Aorta (tissue), 5 donors: ENCODE data around the gene CGB1. TPM values are rescaled to one million over a fixed set of nuclear protein-coding genes. Genes with fewer than 3 reads are reported as not detected.

ENCODE experiments used
- ATAC-seq: fragments of 200-7000 bp; cut with Tn5 transposase; one replicate; pipeline ENCODE4 v1.9.1; 2022; ENCODE audit warnings: moderate library complexity; ENCODE audit not compliant: low FRiP score
- DNase-seq, 2 donors: peaks; one replicate each; pipeline ENCODE4 v3.0.0-alpha.2; 2020
- H3K27ac ChIP-seq, 2 donors: one replicate each; pipeline ENCODE4 v1.5.1; 2013; ENCODE audit warnings: low read length in 2 of 2, mild to moderate bottlenecking in 2 of 2, moderate library complexity in 2 of 2, control low read depth in 1 of 2, inconsistent platforms in 1 of 2, low read depth in 1 of 2
- H3K27me3 ChIP-seq, 2 donors: one replicate each; pipeline ENCODE4 v1.6.1; 2013; ENCODE audit warnings: control low read depth in 1 of 2, low read length in 1 of 2, mild to moderate bottlenecking in 1 of 2, moderate library complexity in 1 of 2; ENCODE audit not compliant: insufficient read depth in 2 of 2, control insufficient read depth in 1 of 2
- H3K36me3 ChIP-seq, 2 donors: one replicate each; pipeline ENCODE4 v1.6.1; 2013; ENCODE audit warnings: control low read depth in 1 of 2, low read length in 1 of 2, mild to moderate bottlenecking in 1 of 2; ENCODE audit not compliant: insufficient read depth in 2 of 2, control insufficient read depth in 1 of 2
- H3K4me1 ChIP-seq, 2 donors: one replicate each; pipeline ENCODE4 v1.6.1; 2013; ENCODE audit warnings: low read length in 2 of 2, control low read depth in 1 of 2, mild to moderate bottlenecking in 1 of 2, moderate library complexity in 1 of 2; ENCODE audit not compliant: insufficient read depth in 2 of 2, control insufficient read depth in 1 of 2
- H3K4me3 ChIP-seq, 2 donors: one replicate each; pipeline ENCODE4 v1.5.1; 2013; ENCODE audit warnings: low read length in 2 of 2, control low read depth in 1 of 2, mild to moderate bottlenecking in 1 of 2
- H3K9me3 ChIP-seq: one replicate; pipeline ENCODE4 v1.6.1; 2013; ENCODE audit warnings: mild to moderate bottlenecking, low read length; ENCODE audit not compliant: control insufficient read depth
- WGBS, 2 donors: extraction: QIAGEN DNeasy Blood & Tissue Kit; methylation state at CpG; one replicate each; pipeline ENCODE4 v1.1.7; 2013; 5-methylcytosine and 5-hydroxymethylcytosine counted together
- intact Hi-C, 2 donors: fragments of 100-400 bp; cut with DNase I; formaldehyde crosslinking; loops; one replicate each; pipeline versions ENCODE4 v1.14.2 to v1.15.0; 2022
- polyA plus RNA-seq, 2 donors: library from polyadenylated mRNA; stranded (reverse); fragments of 200-250 nt; gene quantifications; one replicate each; pipeline ENCODE4 v1.2.3, GENCODE V29; 2013
- total RNA-seq, 2 donors: library from RNA; stranded (reverse); fragmentation: NEBNext Ultra II Directional; extraction: Animal tissue kit (Norgen Biotek cat#: 25700); gene quantifications; one replicate each; pipeline ENCODE4 v1.2.1, GENCODE V29; 2021
- donor health status: healthy with polysubstance abuse.
- donor health status: Bipolar disorder and iron deficiency.
- donor health status: DM: no; HTN: no; CAD: no.
- donor health status: DM: no; HTN: no; CAD: no.
- donor health status: DM: yes; HTN: yes; CAD: no.

The CGB1 gene
- total and polyA plus RNA-seq, 4 donors: not detected

GRCh38 chr19:49011194-49011593 is 25.5 kb downstream of the CGB1 start:
- DNase-seq (no peak), ATAC-seq (no peak)
- WGBS, 2 donors: 88 to 89% methylated on average over 17 of the region's 17 CpGs
- H3K9me3 ChIP-seq: no peaks in the 10 kb centered on the region
- peaks cover 0 to 2% of the 10 kb centered on the region in 2 donors for H3K36me3 ChIP-seq
- intact Hi-C loops: no loop called here
- no peak overlapping the region for H3K4me3 ChIP-seq
- no peak overlapping the region for H3K27ac ChIP-seq
- no peaks in the 10 kb centered on the region for H3K27me3 ChIP-seq
- no peaks in the 10 kb centered on the region for H3K4me1 ChIP-seq

- Histone ChIP-seq H3K9me3 (no peaks in the 10 kb centered on the region), H3K36me3 (peaks cover 0 to 2% of the 10 kb centered on the region in 2 donors), H3K4me3 (no peak overlapping the region), H3K4me1 (no peaks in the 10 kb centered on the region), H3K27me3 (no peaks in the 10 kb centered on the region), H3K27ac (no peak overlapping the region)
- 89% methylated on average over 18 of the region's 18 CpGs for WGBS, 2 donors
- intact Hi-C loops: no loop called here
- no peak for ATAC-seq
- DNase-seq: no peak
Observed at GRCh38 chr19:49010453-49010852, 26.2 kb downstream of the CGB1 start.

GRCh38 chr19:49009828-49010227 is 26.9 kb downstream of the CGB1 start:
- intact Hi-C loops: no loop called here
- 96% methylated on average over 18 of the region's 18 CpGs for WGBS, 2 donors

GRCh38 chr19:49006905-49007304 is 29.8 kb downstream of the CGB1 start:
- Histone ChIP-seq H3K27me3 (no peaks in the 10 kb centered on the region), H3K27ac (no peak overlapping the region), H3K36me3 (peaks cover 4 to 9% of the 10 kb centered on the region in 2 donors), H3K4me3 (no peak overlapping the region), H3K9me3 (no peaks in the 10 kb centered on the region), H3K4me1 (no peaks in the 10 kb centered on the region)
- DNase-seq: no peak
- no peak for ATAC-seq
- 92 to 96% methylated on average over 22 of the region's 22 CpGs for WGBS, 2 donors
- intact Hi-C loops: no loop called here

More at GRCh38 chr19:49009828-49010227, 26.9 kb downstream of the CGB1 start:
- ATAC-seq: no peak
- Histone ChIP-seq H3K9me3 (no peaks in the 10 kb centered on the region), H3K4me1 (no peaks in the 10 kb centered on the region), H3K27me3 (no peaks in the 10 kb centered on the region), H3K27ac (no peak overlapping the region), H3K4me3 (no peak overlapping the region), H3K36me3 (peaks cover 4 to 6% of the 10 kb centered on the region in 2 donors)
- no peak for DNase-seq

GRCh38 chr19:49004964-49005614 is 31.6 kb downstream of the CGB1 start:
- Histone ChIP-seq H3K9me3 (no peaks in the 10 kb centered on the region), H3K36me3 (peaks cover 4 to 9% of the 10 kb centered on the region in 2 donors), H3K27me3 (no peaks in the 10 kb centered on the region), H3K4me1 (no peaks in the 10 kb centered on the region), H3K27ac (no peak overlapping the region), H3K4me3 (no peak overlapping the region)
- 93 to 94% methylated on average over 7 of the region's 7 CpGs for WGBS, 2 donors
- intact Hi-C loops: no loop called here
- ATAC-seq (no peak), DNase-seq (no peak)

- Histone ChIP-seq H3K4me1 (no peaks in the 10 kb centered on the region), H3K27ac (no peak overlapping the region), H3K27me3 (no peaks in the 10 kb centered on the region), H3K9me3 (no peaks in the 10 kb centered on the region), H3K4me3 (no peak overlapping the region), H3K36me3 (peaks cover 4 to 9% of the 10 kb centered on the region in 2 donors)
- DNase-seq (no peak), ATAC-seq (no peak)
- intact Hi-C loops: no loop called here
- WGBS, 2 donors: 99% methylated on average over 15 of the region's 15 CpGs
Observed at GRCh38 chr19:49004133-49004532, 32.6 kb downstream of the CGB1 start.

GRCh38 chr19:48999481-49000325 is 37.0 kb downstream of the CGB1 start:
- no peak overlapping the region for H3K27ac ChIP-seq
- H3K4me3 ChIP-seq: no peak overlapping the region
- H3K9me3 ChIP-seq: no peaks in the 10 kb centered on the region
- intact Hi-C loops: loop anchor here in 1 of 2 donors (10.0 kb wide), 1 partner anchor 145 kb away; no protein-coding TSS in a partner anchor
- WGBS, 2 donors: 52 to 57% methylated on average over 16 of the region's 16 CpGs
- DNase-seq (peak; percentile 77 to 83), ATAC-seq (no peak)
- H3K4me1 ChIP-seq: no peaks in the 10 kb centered on the region
- no peaks in the 10 kb centered on the region for H3K27me3 ChIP-seq
- H3K36me3 ChIP-seq: peaks cover 0 to 3% of the 10 kb centered on the region in 2 donors

GRCh38 chr19:48997972-48998371 is 38.7 kb downstream of the CGB1 start:
- intact Hi-C loops: loop anchor here in 1 of 2 donors (10.0 kb wide), 1 partner anchor 147 kb away; no protein-coding TSS in a partner anchor
- no peaks in the 10 kb centered on the region for H3K36me3 ChIP-seq
- no peaks in the 10 kb centered on the region for H3K9me3 ChIP-seq
- H3K4me1 ChIP-seq: no peaks in the 10 kb centered on the region
- no peaks in the 10 kb centered on the region for H3K27me3 ChIP-seq
- WGBS, 2 donors: 81 to 86% methylated on average over 5 of the region's 5 CpGs
- ATAC-seq (no peak), DNase-seq (no peak)
- H3K27ac ChIP-seq: no peak overlapping the region
- no peak overlapping the region for H3K4me3 ChIP-seq
